ENCODE measurements around the gene ITGBL1. TPM values are rescaled to one million over a fixed set of nuclear protein-coding genes. Genes with fewer than 3 reads are reported as not detected.

Gene ITGBL1
- total RNA-seq, 1 experiment from 2014 or later = 0.22 TPM

- TF ChIP-seq, protein P1, sequence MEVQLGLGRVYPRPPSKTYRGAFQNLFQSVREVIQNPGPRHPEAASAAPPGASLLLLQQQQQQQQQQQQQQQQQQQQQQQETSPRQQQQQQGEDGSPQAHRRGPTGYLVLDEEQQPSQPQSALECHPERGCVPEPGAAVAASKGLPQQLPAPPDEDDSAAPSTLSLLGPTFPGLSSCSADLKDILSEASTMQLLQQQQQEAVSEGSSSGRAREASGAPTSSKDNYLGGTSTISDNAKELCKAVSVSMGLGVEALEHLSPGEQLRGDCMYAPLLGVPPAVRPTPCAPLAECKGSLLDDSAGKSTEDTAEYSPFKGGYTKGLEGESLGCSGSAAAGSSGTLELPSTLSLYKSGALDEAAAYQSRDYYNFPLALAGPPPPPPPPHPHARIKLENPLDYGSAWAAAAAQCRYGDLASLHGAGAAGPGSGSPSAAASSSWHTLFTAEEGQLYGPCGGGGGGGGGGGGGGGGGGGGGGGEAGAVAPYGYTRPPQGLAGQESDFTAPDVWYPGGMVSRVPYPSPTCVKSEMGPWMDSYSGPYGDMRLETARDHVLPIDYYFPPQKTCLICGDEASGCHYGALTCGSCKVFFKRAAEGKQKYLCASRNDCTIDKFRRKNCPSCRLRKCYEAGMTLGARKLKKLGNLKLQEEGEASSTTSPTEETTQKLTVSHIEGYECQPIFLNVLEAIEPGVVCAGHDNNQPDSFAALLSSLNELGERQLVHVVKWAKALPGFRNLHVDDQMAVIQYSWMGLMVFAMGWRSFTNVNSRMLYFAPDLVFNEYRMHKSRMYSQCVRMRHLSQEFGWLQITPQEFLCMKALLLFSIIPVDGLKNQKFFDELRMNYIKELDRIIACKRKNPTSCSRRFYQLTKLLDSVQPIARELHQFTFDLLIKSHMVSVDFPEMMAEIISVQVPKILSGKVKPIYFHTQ (CRISPR knock-in tag; IDR thresholded peaks at IDR 0.05) = no peak
These were observed 18.0 kb upstream of the ITGBL1 start (continued) for GRCh38 chr13:101434486-101434885.

- DNase-seq (ENCODE audit: low spot score) (no peak), ATAC-seq (no peak)
- Mint-ChIP-seq H3K36me3 (no peaks in the 10 kb centered on the region), H3K9me3 (no peaks in the 10 kb centered on the region), H3K27me3 (ENCODE audit: low read depth) (no peaks in the 10 kb centered on the region), H3K27ac (no peak overlapping the region), H3K4me3 (no peak overlapping the region), H3K4me1 (peaks cover 28% of the 10 kb centered on the region)
- TF ChIP-seq ZNF121 (CRISPR knock-in tag; IDR thresholded peaks at IDR 0.05) (no peak), KAT7 (CRISPR knock-in tag; IDR thresholded peaks at IDR 0.05; ENCODE audit: borderline replicate concordance) (no peak), ATF6 (CRISPR knock-in tag; IDR thresholded peaks at IDR 0.05) (no peak), ZNF263 (CRISPR knock-in tag; IDR thresholded peaks at IDR 0.05; ENCODE audit: low read depth) (no peak), SOX15 (CRISPR knock-in tag; IDR thresholded peaks at IDR 0.05) (no peak), CDX4 (CRISPR knock-in tag; IDR thresholded peaks at IDR 0.05; ENCODE audit: borderline replicate concordance) (no peak), ZNF396 (CRISPR knock-in tag; IDR thresholded peaks at IDR 0.05; ENCODE audit: borderline replicate concordance) (no peak), IRF2 (CRISPR knock-in tag; IDR thresholded peaks at IDR 0.05; ENCODE audit: borderline replicate concordance, low read depth) (no peak), GTF2I (CRISPR knock-in tag; conservative IDR thresholded peaks at IDR 0.05) (no peak), MXD4 (CRISPR knock-in tag; IDR thresholded peaks at IDR 0.05; ENCODE audit: borderline replicate concordance) (no peak), MAX (CRISPR knock-in tag; IDR thresholded peaks at IDR 0.05) (no peak), JUN (CRISPR knock-in tag; IDR thresholded peaks at IDR 0.05) (no peak), ESRRA (CRISPR knock-in tag; IDR thresholded peaks at IDR 0.05; ENCODE audit: borderline replicate concordance) (no peak), JAZF1 (CRISPR knock-in tag; IDR thresholded peaks at IDR 0.05) (no peak), HMGXB4 (CRISPR knock-in tag; IDR thresholded peaks at IDR 0.05) (no peak)
- TF ChIP-seq, protein P2, sequence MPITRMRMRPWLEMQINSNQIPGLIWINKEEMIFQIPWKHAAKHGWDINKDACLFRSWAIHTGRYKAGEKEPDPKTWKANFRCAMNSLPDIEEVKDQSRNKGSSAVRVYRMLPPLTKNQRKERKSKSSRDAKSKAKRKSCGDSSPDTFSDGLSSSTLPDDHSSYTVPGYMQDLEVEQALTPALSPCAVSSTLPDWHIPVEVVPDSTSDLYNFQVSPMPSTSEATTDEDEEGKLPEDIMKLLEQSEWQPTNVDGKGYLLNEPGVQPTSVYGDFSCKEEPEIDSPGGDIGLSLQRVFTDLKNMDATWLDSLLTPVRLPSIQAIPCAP (CRISPR knock-in tag; IDR thresholded peaks at IDR 0.05) = no peak
- TF ChIP-seq, protein P3, sequence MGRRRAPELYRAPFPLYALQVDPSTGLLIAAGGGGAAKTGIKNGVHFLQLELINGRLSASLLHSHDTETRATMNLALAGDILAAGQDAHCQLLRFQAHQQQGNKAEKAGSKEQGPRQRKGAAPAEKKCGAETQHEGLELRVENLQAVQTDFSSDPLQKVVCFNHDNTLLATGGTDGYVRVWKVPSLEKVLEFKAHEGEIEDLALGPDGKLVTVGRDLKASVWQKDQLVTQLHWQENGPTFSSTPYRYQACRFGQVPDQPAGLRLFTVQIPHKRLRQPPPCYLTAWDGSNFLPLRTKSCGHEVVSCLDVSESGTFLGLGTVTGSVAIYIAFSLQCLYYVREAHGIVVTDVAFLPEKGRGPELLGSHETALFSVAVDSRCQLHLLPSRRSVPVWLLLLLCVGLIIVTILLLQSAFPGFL (CRISPR knock-in tag; IDR thresholded peaks at IDR 0.05; ENCODE audit: borderline replicate concordance) = no peak
- TF ChIP-seq, protein P4, sequence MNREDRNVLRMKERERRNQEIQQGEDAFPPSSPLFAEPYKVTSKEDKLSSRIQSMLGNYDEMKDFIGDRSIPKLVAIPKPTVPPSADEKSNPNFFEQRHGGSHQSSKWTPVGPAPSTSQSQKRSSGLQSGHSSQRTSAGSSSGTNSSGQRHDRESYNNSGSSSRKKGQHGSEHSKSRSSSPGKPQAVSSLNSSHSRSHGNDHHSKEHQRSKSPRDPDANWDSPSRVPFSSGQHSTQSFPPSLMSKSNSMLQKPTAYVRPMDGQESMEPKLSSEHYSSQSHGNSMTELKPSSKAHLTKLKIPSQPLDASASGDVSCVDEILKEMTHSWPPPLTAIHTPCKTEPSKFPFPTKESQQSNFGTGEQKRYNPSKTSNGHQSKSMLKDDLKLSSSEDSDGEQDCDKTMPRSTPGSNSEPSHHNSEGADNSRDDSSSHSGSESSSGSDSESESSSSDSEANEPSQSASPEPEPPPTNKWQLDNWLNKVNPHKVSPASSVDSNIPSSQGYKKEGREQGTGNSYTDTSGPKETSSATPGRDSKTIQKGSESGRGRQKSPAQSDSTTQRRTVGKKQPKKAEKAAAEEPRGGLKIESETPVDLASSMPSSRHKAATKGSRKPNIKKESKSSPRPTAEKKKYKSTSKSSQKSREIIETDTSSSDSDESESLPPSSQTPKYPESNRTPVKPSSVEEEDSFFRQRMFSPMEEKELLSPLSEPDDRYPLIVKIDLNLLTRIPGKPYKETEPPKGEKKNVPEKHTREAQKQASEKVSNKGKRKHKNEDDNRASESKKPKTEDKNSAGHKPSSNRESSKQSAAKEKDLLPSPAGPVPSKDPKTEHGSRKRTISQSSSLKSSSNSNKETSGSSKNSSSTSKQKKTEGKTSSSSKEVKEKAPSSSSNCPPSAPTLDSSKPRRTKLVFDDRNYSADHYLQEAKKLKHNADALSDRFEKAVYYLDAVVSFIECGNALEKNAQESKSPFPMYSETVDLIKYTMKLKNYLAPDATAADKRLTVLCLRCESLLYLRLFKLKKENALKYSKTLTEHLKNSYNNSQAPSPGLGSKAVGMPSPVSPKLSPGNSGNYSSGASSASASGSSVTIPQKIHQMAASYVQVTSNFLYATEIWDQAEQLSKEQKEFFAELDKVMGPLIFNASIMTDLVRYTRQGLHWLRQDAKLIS (CRISPR knock-in tag; IDR thresholded peaks at IDR 0.05; ENCODE audit: borderline replicate concordance) = no peak
- TF ChIP-seq, protein P5, sequence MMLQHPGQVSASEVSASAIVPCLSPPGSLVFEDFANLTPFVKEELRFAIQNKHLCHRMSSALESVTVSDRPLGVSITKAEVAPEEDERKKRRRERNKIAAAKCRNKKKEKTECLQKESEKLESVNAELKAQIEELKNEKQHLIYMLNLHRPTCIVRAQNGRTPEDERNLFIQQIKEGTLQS (CRISPR knock-in tag; conservative IDR thresholded peaks at IDR 0.05) = no peak
- TF ChIP-seq, protein P6, sequence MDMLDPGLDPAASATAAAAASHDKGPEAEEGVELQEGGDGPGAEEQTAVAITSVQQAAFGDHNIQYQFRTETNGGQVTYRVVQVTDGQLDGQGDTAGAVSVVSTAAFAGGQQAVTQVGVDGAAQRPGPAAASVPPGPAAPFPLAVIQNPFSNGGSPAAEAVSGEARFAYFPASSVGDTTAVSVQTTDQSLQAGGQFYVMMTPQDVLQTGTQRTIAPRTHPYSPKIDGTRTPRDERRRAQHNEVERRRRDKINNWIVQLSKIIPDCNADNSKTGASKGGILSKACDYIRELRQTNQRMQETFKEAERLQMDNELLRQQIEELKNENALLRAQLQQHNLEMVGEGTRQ (CRISPR knock-in tag; IDR thresholded peaks at IDR 0.05) = no peak
- ChIA-PET POLR2A (no interaction called here), CTCF (no interaction called here)
These were observed 4.6 kb upstream of the ITGBL1 start for GRCh38 chr13:101447852-101448251.
